Lower leg skin (tissue), 4 donors: ENCODE results near the gene AKIRIN2. TPM values are rescaled to one million over a fixed set of nuclear protein-coding genes. Genes with fewer than 3 reads are reported as not detected.

Source experiments
- DNase-seq, 2 donors: peaks; one replicate each; pipeline ENCODE4 v3.0.0-alpha.2; 2019; ENCODE audit warnings: low spot score in 2 of 2
- H3K4me3 ChIP-seq: fragments of 200-600 bp; sonication (generic); 2 replicates; pipeline ENCODE4 v1.5.1; 2017; ENCODE audit warnings: mild to moderate bottlenecking, low read depth; ENCODE audit not compliant: poor library complexity, severe bottlenecking
- CTCF ChIP-seq, 3 donors: fragments of 450-650 bp; IDR thresholded peaks; one replicate each; pipeline ENCODE4 v1.5.1; 2016; ENCODE audit warnings: antibody characterized with exemption in 3 of 3, mild to moderate bottlenecking in 3 of 3, moderate library complexity in 2 of 3
- POLR2A ChIP-seq, 2 donors: fragments of 450-650 bp; IDR thresholded peaks; one replicate each; pipeline ENCODE4 v1.6.1; 2016 to 2017; ENCODE audit warnings: antibody characterized with exemption in 2 of 2, mild to moderate bottlenecking in 1 of 2, moderate library complexity in 1 of 2
- WGBS, 2 donors: methylation state at CpG; one replicate each; pipeline ENCODE4 v1.1.5; 2018; 5-methylcytosine and 5-hydroxymethylcytosine counted together
- intact Hi-C: fragments of 100-400 bp; cut with DNase I; formaldehyde crosslinking; loops from one replicate; pipeline ENCODE4 v1.15.0; 2023; ENCODE audit warnings: low total_unique reads
- total RNA-seq, 4 donors: library from RNA; depleted of rRNA; stranded (reverse); fragments of >200 nt; gene quantifications; one replicate each; pipeline ENCODE4 v1.1.0, GENCODE V29; 2016

The AKIRIN2 gene
- total RNA-seq, 4 donors from 2014 or later = 11.2 to 30.3 (median 17.2) TPM

GRCh38 chr6:87637106-87637505 lies 64.9 kb downstream of the AKIRIN2 start:
- no peak for DNase-seq
- TF ChIP-seq CTCF (IDR thresholded peaks at IDR 0.05) (no peak), POLR2A (IDR thresholded peaks at IDR 0.05) (no peak)
- H3K4me3 ChIP-seq = no peak overlapping the region
- intact Hi-C loops = no loop called here
- WGBS, 2 donors = 97 to 100% methylated on average over 1 of the region's 1 CpG

GRCh38 chr6:87636315-87636714 lies 65.7 kb downstream of the AKIRIN2 start:
- TF ChIP-seq CTCF (IDR thresholded peaks at IDR 0.05) (no peak), POLR2A (IDR thresholded peaks at IDR 0.05) (no peak)
- WGBS, 2 donors = 85 to 95% methylated on average over 1 of the region's 1 CpG
- intact Hi-C loops = no loop called here

GRCh38 chr6:87633851-87634250 lies 68.2 kb downstream of the AKIRIN2 start:
- intact Hi-C loops = no loop called here
- H3K4me3 ChIP-seq = no peak overlapping the region
- no peak for TF ChIP-seq CTCF (IDR thresholded peaks at IDR 0.05)
- DNase-seq = no peak
- 74 to 75% methylated on average over 3 of the region's 3 CpGs for WGBS, 2 donors

More at GRCh38 chr6:87636315-87636714, 65.7 kb downstream of the AKIRIN2 start:
- DNase-seq = no peak
- no peak overlapping the region for H3K4me3 ChIP-seq

- no peak overlapping the region for H3K4me3 ChIP-seq
- WGBS, 2 donors = 95 to 96% methylated on average over 1 of the region's 1 CpG
- DNase-seq = no peak
- TF ChIP-seq POLR2A (IDR thresholded peaks at IDR 0.05) (no peak), CTCF (IDR thresholded peaks at IDR 0.05) (no peak)
- intact Hi-C loops = no loop called here
Measured at GRCh38 chr6:87630746-87631145, 71.3 kb downstream of the AKIRIN2 start.

- no peak for TF ChIP-seq POLR2A (IDR thresholded peaks at IDR 0.05)
- no peak for TF ChIP-seq CTCF (IDR thresholded peaks at IDR 0.05)
- no peak for DNase-seq
- intact Hi-C loops = loop anchor here (10.0 kb wide), 1 partner anchor 1474 kb away; no protein-coding TSS in a partner anchor
Measured at GRCh38 chr6:87628881-87629280, 73.2 kb downstream of the AKIRIN2 start.

GRCh38 chr6:87628424-87628823 lies 73.6 kb downstream of the AKIRIN2 start:
- intact Hi-C loops = loop anchor here (10.0 kb wide), 1 partner anchor 1474 kb away; no protein-coding TSS in a partner anchor
- TF ChIP-seq CTCF (IDR thresholded peaks at IDR 0.05) (no peak), POLR2A (IDR thresholded peaks at IDR 0.05) (no peak)
- 85 to 94% methylated on average over 2 of the region's 2 CpGs for WGBS, 2 donors
- no peak for DNase-seq
- H3K4me3 ChIP-seq = no peak overlapping the region

More at GRCh38 chr6:87628881-87629280, 73.2 kb downstream of the AKIRIN2 start:
- H3K4me3 ChIP-seq = no peak overlapping the region
